H1 (cell line): ENCODE data around the gene PPME1. TPM values are rescaled to one million over a fixed set of nuclear protein-coding genes. Genes with fewer than 3 reads are reported as not detected.
A peak's percentile ranks its signal among the peaks of the same experiment; 100 is the strongest.

Experiments used
- CTCF ChIA-PET: fragments of 300-600 bp; sonication (Branson Sonifier 250); formaldehyde crosslinking; loops from one replicate; lab custom pipeline; 2021; ENCODE audit not compliant: partially characterized antibody; lab: Charles Lee
- POLR2A ChIA-PET: fragments of 300-600 bp; sonication (Branson Sonifier 250); formaldehyde crosslinking; loops from one replicate; lab custom pipeline; 2021; ENCODE audit warnings: inconsistent platforms; ENCODE audit not compliant: partially characterized antibody; lab: Charles Lee
- DNase-seq, 2 experiments: peaks; one replicate each; pipeline versions ENCODE4 v3.0.0 to v3.0.0-alpha.2; 2010 to 2022; ENCODE audit warnings: low spot score in 2 of 2, low read depth in 1 of 2, mixed read lengths in 1 of 2
- FAIRE-seq: peaks from 2 replicates; lab custom pipeline; 2011; peaks lifted over from hg19 to GRCh38; lab: Jason Lieb, UNC
- H2AFZ ChIP-seq: 2 replicates; pipeline ENCODE4 v1.8.1; 2012; ENCODE audit warnings: low read length, inconsistent platforms
- H2AK5ac ChIP-seq: 2 replicates; pipeline ENCODE4 v1.6.1; 2013; ENCODE audit warnings: low read depth, low read length
- H2BK120ac ChIP-seq: replicated peaks from 2 replicates; pipeline ENCODE3; 2013; ENCODE audit warnings: low read depth, low read length, inconsistent platforms
- H2BK12ac ChIP-seq: 2 replicates; pipeline ENCODE4 v1.6.1; 2013; ENCODE audit warnings: low read depth, low read length
- H2BK15ac ChIP-seq: 2 replicates; pipeline ENCODE4 v1.6.1; 2013; ENCODE audit warnings: low read length
- H2BK20ac ChIP-seq: 2 replicates; pipeline ENCODE4 v1.6.1; 2013; ENCODE audit warnings: low read length
- H2BK5ac ChIP-seq: 2 replicates; pipeline ENCODE4 v1.6.1; 2013; ENCODE audit warnings: low read depth, low read length
- H3K14ac ChIP-seq: 2 replicates; pipeline ENCODE4 v1.6.1; 2013; ENCODE audit warnings: inconsistent platforms; ENCODE audit not compliant: insufficient read length
- H3K18ac ChIP-seq: 2 replicates; pipeline ENCODE4 v1.6.1; 2013; ENCODE audit warnings: low read length; ENCODE audit errors: extremely low read depth
- H3K23ac ChIP-seq: 2 replicates; pipeline ENCODE4 v1.6.1; 2013; ENCODE audit warnings: inconsistent platforms; ENCODE audit not compliant: insufficient read length
- H3K23me2 ChIP-seq: 2 replicates; pipeline ENCODE4 v1.6.1; 2013; ENCODE audit warnings: low read depth, low read length
- H3K27ac ChIP-seq: 2 replicates; pipeline ENCODE4 v1.6.1; 2011; ENCODE audit warnings: low read depth, low read length, inconsistent platforms
- H3K27me3 ChIP-seq, 4 experiments: replicated peaks in 1 of 4; 1 replicate in 1 of 4; 2 replicates in 3 of 4; pipeline versions ENCODE4 v1.6.1 to v1.8.1; 2011 to 2013; ENCODE audit warnings: low read length in 3 of 4, mild to moderate bottlenecking in 3 of 4, inconsistent platforms in 2 of 4, mixed read lengths in 2 of 4, moderate library complexity in 1 of 4; ENCODE audit not compliant: control insufficient read depth in 3 of 4, insufficient read depth in 3 of 4; ENCODE audit errors: extremely low read depth in 1 of 4
- H3K36me3 ChIP-seq, 4 experiments: 2 replicates each; pipeline versions ENCODE4 v1.6.1 to v1.8.1; 2011 to 2013; ENCODE audit warnings: mild to moderate bottlenecking in 4 of 4, low read length in 3 of 4, moderate library complexity in 2 of 4, control low read depth in 1 of 4, inconsistent platforms in 1 of 4; ENCODE audit not compliant: insufficient read depth in 4 of 4, control insufficient read depth in 2 of 4
- H3K4ac ChIP-seq: replicated peaks from 2 replicates; pipeline ENCODE3; 2013; ENCODE audit warnings: low read length, low read depth, mixed read lengths, inconsistent platforms; ENCODE audit not compliant: insufficient read length
- H3K4me1 ChIP-seq, 4 experiments: replicated peaks in 1 of 4; 1 replicate in 1 of 4; 2 replicates in 3 of 4; pipeline versions ENCODE4 v1.6.1 to v1.8.1; 2011 to 2013; ENCODE audit warnings: low read length in 3 of 4, inconsistent platforms in 2 of 4, mixed read lengths in 1 of 4; ENCODE audit not compliant: insufficient read depth in 4 of 4, control insufficient read depth in 3 of 4
- H3K4me2 ChIP-seq, 2 experiments: 2 replicates each; pipeline versions ENCODE4 v1.6.1 to v1.8.1; 2011 to 2013; ENCODE audit warnings: low read depth in 2 of 2, low read length in 2 of 2, control low read depth in 1 of 2, inconsistent platforms in 1 of 2, mild to moderate bottlenecking in 1 of 2; ENCODE audit not compliant: insufficient read depth in 1 of 2
- H3K4me3 ChIP-seq, 4 experiments: fragments of 200-600, 300-600 bp in 1 of 4; sonication (generic), shearing (Covaris generic), sonication (Bioruptor Twin) in 1 of 4; 2 replicates each; pipeline versions ENCODE4 v1.5.1 to v1.8.1; 2011 to 2016; ENCODE audit warnings: low read length in 4 of 4, low read depth in 3 of 4, control low read depth in 2 of 4, inconsistent platforms in 2 of 4, mild to moderate bottlenecking in 2 of 4, mixed read lengths in 1 of 4, moderate library complexity in 1 of 4; ENCODE audit not compliant: insufficient read depth in 2 of 4; ENCODE audit errors: extremely low read depth in 1 of 4
- H3K56ac ChIP-seq: replicated peaks from 2 replicates; pipeline ENCODE3; 2013; ENCODE audit warnings: low read depth, mild to moderate bottlenecking, mixed read lengths, low read length, inconsistent platforms; ENCODE audit not compliant: insufficient read length
- H3K79me1 ChIP-seq: 2 replicates; pipeline ENCODE4 v1.6.1; 2013; ENCODE audit warnings: low read depth, low read length, control low read depth
- H3K79me2 ChIP-seq, 2 experiments: 2 replicates each; pipeline versions ENCODE4 v1.6.1 to v1.8.1; 2012 to 2013; ENCODE audit warnings: low read length in 2 of 2, mild to moderate bottlenecking in 2 of 2, inconsistent platforms in 1 of 2; ENCODE audit not compliant: insufficient read depth in 2 of 2, control insufficient read depth in 1 of 2
- H3K9ac ChIP-seq, 4 experiments: replicated peaks in 1 of 4; 1 replicate in 1 of 4; 2 replicates in 3 of 4; pipeline versions ENCODE4 v1.6.1 to v1.8.1; 2011 to 2013; ENCODE audit warnings: low read depth in 3 of 4, low read length in 3 of 4, control low read depth in 2 of 4, mild to moderate bottlenecking in 2 of 4, moderate library complexity in 2 of 4, inconsistent platforms in 1 of 4; ENCODE audit errors: extremely low read depth in 1 of 4
- H3K9me3 ChIP-seq, 2 experiments: 2 replicates each; pipeline versions ENCODE4 v1.6.1 to v1.8.1; 2012 to 2013; ENCODE audit warnings: mild to moderate bottlenecking in 2 of 2, moderate library complexity in 2 of 2, control low read depth in 1 of 2, inconsistent platforms in 1 of 2, low read depth in 1 of 2, low read length in 1 of 2, mixed read lengths in 1 of 2; ENCODE audit not compliant: insufficient read depth in 2 of 2
- H4K20me1 ChIP-seq, 2 experiments: replicated peaks in 1 of 2; 2 replicates each; pipeline versions ENCODE3 to v1.8.1; 2011 to 2013; ENCODE audit warnings: inconsistent platforms in 2 of 2, low read length in 2 of 2, mild to moderate bottlenecking in 1 of 2; ENCODE audit not compliant: insufficient read depth in 2 of 2, control insufficient read depth in 1 of 2
- H4K5ac ChIP-seq: 2 replicates; pipeline ENCODE4 v1.6.1; 2013; ENCODE audit warnings: low read length, low read depth, mixed read lengths, inconsistent platforms; ENCODE audit not compliant: insufficient read length
- H4K8ac ChIP-seq: 2 replicates; pipeline ENCODE4 v1.8.0; 2013; ENCODE audit warnings: mild to moderate bottlenecking, moderate library complexity, low read length, inconsistent platforms; ENCODE audit not compliant: insufficient read depth; ENCODE audit errors: extremely low read depth
- H4K91ac ChIP-seq: replicated peaks from 2 replicates; pipeline ENCODE3; 2013; ENCODE audit warnings: low read length, mixed read lengths, inconsistent platforms; ENCODE audit not compliant: insufficient read length
- RFX5 ChIP-seq: IDR thresholded peaks from 2 replicates; pipeline ENCODE4 v1.6.1; 2011; ENCODE audit warnings: low read depth, low read length, improper control_type of control experiment, borderline replicate concordance
- TAF1 ChIP-seq: IDR thresholded peaks from 2 replicates; pipeline ENCODE4 v1.6.1; 2011; ENCODE audit warnings: mild to moderate bottlenecking, low read depth, low read length
- WGBS, 2 experiments: shearing (Covaris generic) in 1 of 2; methylation state at CpG; one replicate each; pipeline versions ENCODE4 v1.1.6 to v1.1.7; 2013 to 2015; ENCODE audit warnings: low lambda C conversion rate in 2 of 2, mixed read lengths in 2 of 2, inconsistent platforms in 1 of 2, low coverage in 1 of 2, missing lambda C conversion rate in 1 of 2; ENCODE audit not compliant: insufficient replicate concordance in 2 of 2, insufficient coverage in 1 of 2, insufficient read length in 1 of 2; ENCODE audit errors: extremely low coverage in 1 of 2, missing lambda C conversion rate in 1 of 2; 5-methylcytosine and 5-hydroxymethylcytosine counted together
- polyA plus RNA-seq, 7 experiments: library from polyadenylated mRNA; depleted of rRNA in 3 of 7; stranded (reverse) in 5 of 7; unstranded in 2 of 7; fragments of >200 nt in 5 of 7; fragments of 200-250 nt in 2 of 7; gene quantifications; 1 replicate in 5 of 7; 2 replicates in 1 of 7; 4 replicates in 1 of 7; pipeline versions ENCODE4 v1.2.1 to v1.2.3, GENCODE V29; 2011 to 2013; ENCODE audit warnings: missing spikeins in 2 of 7, mixed read lengths in 2 of 7
- total RNA-seq: library from RNA; stranded (reverse); fragmentation: NEBNext Ultra II Directional; extraction: Animal tissue kit (Norgen Biotek cat#: 25700); gene quantifications from 2 replicates; pipeline ENCODE4 v1.2.1, GENCODE V29; 2021

PPME1 gene
- total and polyA plus RNA-seq, 2 of the 8 experiments (the other 6 are each of a cell fraction or from before 2014, with no cell fraction given), result 55.1 to 64.5 TPM

DNA sequence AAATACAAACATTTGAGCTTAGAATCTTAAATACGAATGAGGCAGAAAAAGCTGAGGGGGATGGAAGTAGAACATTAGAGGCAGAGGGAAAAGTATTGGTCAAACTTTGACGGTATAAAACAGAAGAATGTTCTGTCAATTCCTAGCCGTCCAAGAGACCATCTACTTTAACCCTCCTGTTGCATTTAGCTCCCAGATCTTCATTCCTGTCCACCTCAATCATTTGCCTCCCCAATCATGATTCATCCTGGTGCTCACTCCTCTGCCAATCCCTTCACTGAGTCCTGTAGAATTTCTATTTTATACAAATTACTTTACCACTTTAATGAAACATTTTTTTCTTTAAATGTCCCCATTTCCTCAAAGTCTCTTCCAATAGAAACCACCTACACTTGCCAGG, 28.5 kb upstream of the PPME1 start:
- no peak overlapping the region for H3K56ac ChIP-seq
- no peak overlapping the region for H4K8ac ChIP-seq
- DNase-seq, result no peak
- TF ChIP-seq TAF1 (no peak), RFX5 (no peak)
- H4K5ac ChIP-seq, result no peak overlapping the region
- no peak for FAIRE-seq
- H3K36me3 ChIP-seq, result peaks cover 0 to 11% (median 0%) of the 10 kb centered on the region in 4 experiments; a peak in 4 of 8 replicates
- peak overlapping the region; percentile 60; the same call in 1 of the 2 replicates for H2BK12ac ChIP-seq
- POLR2A ChIA-PET, result no interaction called here
- no peak overlapping the region for H3K23ac ChIP-seq
- H2AFZ ChIP-seq, result no peak overlapping the region
- H3K23me2 ChIP-seq, result no peaks in the 10 kb centered on the region
- H3K79me1 ChIP-seq, result no peaks in the 10 kb centered on the region; the same call in 1 of the 2 replicates
- H3K27me3 ChIP-seq, result no peaks in the 10 kb centered on the region
- no peak overlapping the region for H2BK5ac ChIP-seq
- no peak overlapping the region; the same call in 1 of the 2 replicates for H2AK5ac ChIP-seq
- H3K9me3 ChIP-seq, result no peaks in the 10 kb centered on the region
- no peak overlapping the region for H3K4ac ChIP-seq
- peaks cover 0 to 1% of the 10 kb centered on the region in 2 experiments for H4K20me1 ChIP-seq
- no peak overlapping the region for H3K18ac ChIP-seq
- H3K9ac ChIP-seq, result no peak overlapping the region
- H4K91ac ChIP-seq, result no peak overlapping the region
- H3K27ac ChIP-seq, result no peak overlapping the region
- no peak overlapping the region for H3K4me3 ChIP-seq
- H3K4me2 ChIP-seq, result no peak overlapping the region
- H3K14ac ChIP-seq, result no peak overlapping the region
- H2BK120ac ChIP-seq, result no peak overlapping the region
- CTCF ChIA-PET, result no interaction called here
- no peak overlapping the region for H2BK15ac ChIP-seq
- WGBS, 2 experiments, result 92% methylated on average over 3 of the region's 3 CpGs; no CpG with 5 or more reads in 1 of the 2 experiments
- H3K4me1 ChIP-seq, result peaks cover 0 to 14% (median 7%) of the 10 kb centered on the region in 4 experiments; a peak in 5 of 7 replicates
- no peak overlapping the region for H2BK20ac ChIP-seq
- no peaks in the 10 kb centered on the region for H3K79me2 ChIP-seq
